HL-60 (cell line): ENCODE data around the gene SCN3B.

Source experiments
- DNase-seq, 2 experiments: peaks; one replicate each; pipeline ENCODE4 v3.0.0-alpha.2; 2010 to 2020; ENCODE audit warnings: low read depth in 1 of 2, low spot score in 1 of 2
- H3K27ac ChIP-seq: fragments of 250-450 bp; sonication (Bioruptor Pico); replicated peaks from 2 replicates; pipeline ENCODE4 v1.5.1; 2020; ENCODE audit warnings: mild to moderate bottlenecking, moderate library complexity
- H3K27me3 ChIP-seq: fragments of 250-450 bp; sonication (Bioruptor Pico); 2 replicates; pipeline ENCODE4 v1.5.1; 2021; ENCODE audit warnings: mild to moderate bottlenecking, moderate library complexity; ENCODE audit not compliant: insufficient read depth, poor library complexity, severe bottlenecking
- H3K4me3 ChIP-seq: replicated peaks from 2 replicates; pipeline ENCODE4 v1.5.1; 2011; ENCODE audit warnings: mild to moderate bottlenecking, control low read depth, low read length; ENCODE audit not compliant: insufficient read depth
- GABPA ChIP-seq: IDR thresholded peaks from 2 replicates; pipeline ENCODE4 v1.6.1; 2012; ENCODE audit warnings: low read depth
- POLR2AphosphoS5 ChIP-seq: IDR thresholded peaks from 2 replicates; pipeline ENCODE4 v1.6.1; 2012; ENCODE audit warnings: low read depth
- SPI1 ChIP-seq: IDR thresholded peaks from 2 replicates; pipeline ENCODE4 v1.6.1; 2012; ENCODE audit warnings: low read depth, mild to moderate bottlenecking, borderline replicate concordance
- TF ChIP-seq, protein P1 (sequence below): IDR thresholded peaks from 2 replicates; pipeline ENCODE4 v1.6.1; 2012; ENCODE audit warnings: low read depth; ENCODE audit not compliant: insufficient replicate concordance
- TF ChIP-seq, protein P2 (sequence below): IDR thresholded peaks from one replicate; pipeline ENCODE4 v1.5.1; 2011; ENCODE audit warnings: low read length, control low read depth, inconsistent platforms; ENCODE audit not compliant: insufficient read depth

Gene SCN3B

DNA sequence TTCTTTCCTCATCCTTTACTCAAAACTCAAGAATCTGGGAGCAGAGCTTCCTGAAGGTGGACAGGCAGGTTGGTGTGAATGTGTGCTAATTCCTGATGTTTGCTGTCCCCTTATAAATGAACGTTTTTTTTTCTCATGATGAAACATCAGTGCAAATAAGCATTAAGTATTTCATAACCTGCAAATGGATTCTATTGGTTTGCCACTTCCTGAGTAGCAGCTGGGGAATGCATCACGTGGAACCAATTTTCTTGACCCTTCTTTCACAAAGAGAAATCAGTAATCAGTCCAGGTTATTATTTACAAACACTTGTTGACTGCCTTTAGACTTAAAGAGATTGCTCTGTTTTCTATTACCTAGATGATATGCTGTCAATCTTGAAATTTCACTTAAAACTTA, 40.1 kb upstream of the SCN3B start:
- no peak overlapping the region for H3K27ac ChIP-seq
- H3K4me3 ChIP-seq: no peak overlapping the region
- no peak for TF ChIP-seq GABPA
- TF ChIP-seq, protein P1, sequence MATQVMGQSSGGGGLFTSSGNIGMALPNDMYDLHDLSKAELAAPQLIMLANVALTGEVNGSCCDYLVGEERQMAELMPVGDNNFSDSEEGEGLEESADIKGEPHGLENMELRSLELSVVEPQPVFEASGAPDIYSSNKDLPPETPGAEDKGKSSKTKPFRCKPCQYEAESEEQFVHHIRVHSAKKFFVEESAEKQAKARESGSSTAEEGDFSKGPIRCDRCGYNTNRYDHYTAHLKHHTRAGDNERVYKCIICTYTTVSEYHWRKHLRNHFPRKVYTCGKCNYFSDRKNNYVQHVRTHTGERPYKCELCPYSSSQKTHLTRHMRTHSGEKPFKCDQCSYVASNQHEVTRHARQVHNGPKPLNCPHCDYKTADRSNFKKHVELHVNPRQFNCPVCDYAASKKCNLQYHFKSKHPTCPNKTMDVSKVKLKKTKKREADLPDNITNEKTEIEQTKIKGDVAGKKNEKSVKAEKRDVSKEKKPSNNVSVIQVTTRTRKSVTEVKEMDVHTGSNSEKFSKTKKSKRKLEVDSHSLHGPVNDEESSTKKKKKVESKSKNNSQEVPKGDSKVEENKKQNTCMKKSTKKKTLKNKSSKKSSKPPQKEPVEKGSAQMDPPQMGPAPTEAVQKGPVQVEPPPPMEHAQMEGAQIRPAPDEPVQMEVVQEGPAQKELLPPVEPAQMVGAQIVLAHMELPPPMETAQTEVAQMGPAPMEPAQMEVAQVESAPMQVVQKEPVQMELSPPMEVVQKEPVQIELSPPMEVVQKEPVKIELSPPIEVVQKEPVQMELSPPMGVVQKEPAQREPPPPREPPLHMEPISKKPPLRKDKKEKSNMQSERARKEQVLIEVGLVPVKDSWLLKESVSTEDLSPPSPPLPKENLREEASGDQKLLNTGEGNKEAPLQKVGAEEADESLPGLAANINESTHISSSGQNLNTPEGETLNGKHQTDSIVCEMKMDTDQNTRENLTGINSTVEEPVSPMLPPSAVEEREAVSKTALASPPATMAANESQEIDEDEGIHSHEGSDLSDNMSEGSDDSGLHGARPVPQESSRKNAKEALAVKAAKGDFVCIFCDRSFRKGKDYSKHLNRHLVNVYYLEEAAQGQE: no peak
- TF ChIP-seq SPI1: no peak
- TF ChIP-seq, protein P2, sequence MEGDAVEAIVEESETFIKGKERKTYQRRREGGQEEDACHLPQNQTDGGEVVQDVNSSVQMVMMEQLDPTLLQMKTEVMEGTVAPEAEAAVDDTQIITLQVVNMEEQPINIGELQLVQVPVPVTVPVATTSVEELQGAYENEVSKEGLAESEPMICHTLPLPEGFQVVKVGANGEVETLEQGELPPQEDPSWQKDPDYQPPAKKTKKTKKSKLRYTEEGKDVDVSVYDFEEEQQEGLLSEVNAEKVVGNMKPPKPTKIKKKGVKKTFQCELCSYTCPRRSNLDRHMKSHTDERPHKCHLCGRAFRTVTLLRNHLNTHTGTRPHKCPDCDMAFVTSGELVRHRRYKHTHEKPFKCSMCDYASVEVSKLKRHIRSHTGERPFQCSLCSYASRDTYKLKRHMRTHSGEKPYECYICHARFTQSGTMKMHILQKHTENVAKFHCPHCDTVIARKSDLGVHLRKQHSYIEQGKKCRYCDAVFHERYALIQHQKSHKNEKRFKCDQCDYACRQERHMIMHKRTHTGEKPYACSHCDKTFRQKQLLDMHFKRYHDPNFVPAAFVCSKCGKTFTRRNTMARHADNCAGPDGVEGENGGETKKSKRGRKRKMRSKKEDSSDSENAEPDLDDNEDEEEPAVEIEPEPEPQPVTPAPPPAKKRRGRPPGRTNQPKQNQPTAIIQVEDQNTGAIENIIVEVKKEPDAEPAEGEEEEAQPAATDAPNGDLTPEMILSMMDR: no peak
- TF ChIP-seq POLR2AphosphoS5: no peak
- DNase-seq: no peak
- H3K27me3 ChIP-seq: no peaks in the 10 kb centered on the region

DNA sequence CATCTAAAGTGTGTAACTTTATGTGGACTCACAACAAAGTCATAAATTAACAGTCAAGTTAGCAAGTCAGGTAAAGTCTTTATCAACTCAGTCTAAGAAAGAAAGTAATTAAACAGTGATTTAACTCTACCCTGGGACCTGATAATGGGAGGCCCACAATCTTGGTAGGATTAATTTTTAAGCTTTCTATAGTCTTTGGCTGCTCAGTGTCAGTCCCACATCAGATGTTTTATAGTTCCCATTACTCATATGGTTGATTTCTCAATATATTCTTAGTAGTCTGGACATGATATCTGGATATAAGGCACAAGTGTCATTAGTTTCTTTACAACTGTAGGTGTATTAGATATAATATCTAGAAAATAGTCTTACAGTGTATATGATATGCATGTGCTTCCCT, 38.5 kb upstream of the SCN3B start:
- TF ChIP-seq SPI1: no peak
- TF ChIP-seq POLR2AphosphoS5: no peak
- TF ChIP-seq, protein P2: no peak
- TF ChIP-seq, protein P1: no peak
- no peak for TF ChIP-seq GABPA
- Histone ChIP-seq H3K27ac (no peak overlapping the region), H3K27me3 (no peaks in the 10 kb centered on the region), H3K4me3 (no peak overlapping the region)
- DNase-seq: no peak

GRCh38 chr11:123690485-123690884, 36.1 kb upstream of the SCN3B start:
- Histone ChIP-seq H3K4me3 (no peak overlapping the region), H3K27ac (no peak overlapping the region), H3K27me3 (no peaks in the 10 kb centered on the region)
- DNase-seq: no peak
- TF ChIP-seq GABPA: no peak
- TF ChIP-seq, protein P2: no peak
- TF ChIP-seq, protein P1: no peak
- TF ChIP-seq POLR2AphosphoS5: no peak
- no peak for TF ChIP-seq SPI1
